GM23338 (cell line): ENCODE data around the gene SRGAP1. TPM values are rescaled to one million over a fixed set of nuclear protein-coding genes. Genes with fewer than 3 reads are reported as not detected.

Experiments
- ATAC-seq: fragments of 200-7000 bp; cut with Tn5 transposase; 3 replicates; pipeline ENCODE4 v1.9.1; 2020
- DNase-seq: peaks from one replicate; pipeline ENCODE4 v3.0.0-alpha.2; 2015; ENCODE audit warnings: low spot score
- H2AFZ ChIP-seq: fragments of 200-600 bp; sonication (generic); 2 replicates; pipeline ENCODE4 v1.8.0; 2016; ENCODE audit warnings: antibody characterized with exemption, mild to moderate bottlenecking, moderate library complexity
- H3F3A ChIP-seq: fragments of 200-600 bp; sonication (generic); replicated peaks from 2 replicates; pipeline ENCODE4 v1.8.0; 2017; ENCODE audit warnings: antibody characterized with exemption, mixed run types, low read depth
- H3K27ac ChIP-seq: fragments of 200-600 bp; sonication (generic); 2 replicates; pipeline ENCODE4 v1.6.1; 2016; ENCODE audit warnings: low read depth
- H3K27me3 ChIP-seq: fragments of 200-600 bp; sonication (generic); 2 replicates; pipeline ENCODE4 v1.8.0; 2016; ENCODE audit warnings: mild to moderate bottlenecking, mixed run types, moderate library complexity; ENCODE audit not compliant: insufficient read depth
- H3K36me3 ChIP-seq: fragments of 200-600 bp; sonication (generic); 2 replicates; pipeline ENCODE4 v1.8.0; 2016; ENCODE audit warnings: mild to moderate bottlenecking; ENCODE audit not compliant: insufficient read depth
- H3K4me1 ChIP-seq: fragments of 200-600 bp; sonication (generic); 2 replicates; pipeline ENCODE4 v1.8.0; 2016; ENCODE audit warnings: mild to moderate bottlenecking, moderate library complexity; ENCODE audit not compliant: insufficient read depth
- H3K4me2 ChIP-seq: fragments of 200-600 bp; sonication (generic); 2 replicates; pipeline ENCODE4 v1.7.1; 2017; ENCODE audit warnings: mixed run types
- H3K4me3 ChIP-seq: fragments of 200-600 bp; sonication (generic); 2 replicates; pipeline ENCODE4 v1.6.1; 2016; ENCODE audit warnings: mixed run types
- H3K79me2 ChIP-seq: fragments of 200-600 bp; sonication (generic); replicated peaks from 2 replicates; pipeline ENCODE4 v1.8.0; 2017; ENCODE audit warnings: mild to moderate bottlenecking; ENCODE audit not compliant: insufficient read depth
- H3K9me2 ChIP-seq: fragments of 200-600 bp; sonication (generic); 2 replicates; pipeline ENCODE4 v1.8.0; 2017; ENCODE audit not compliant: insufficient read depth
- H4K20me1 ChIP-seq: fragments of 200-600 bp; sonication (generic); replicated peaks from 2 replicates; pipeline ENCODE4 v1.8.0; 2017; ENCODE audit warnings: mild to moderate bottlenecking; ENCODE audit not compliant: insufficient read depth
- H3K27ac Mint-ChIP-seq: 2 replicates; pipeline ENCODE4 v1.8.0; 2020; ENCODE audit warnings: inconsistent platforms, mild to moderate bottlenecking, moderate library complexity, mixed read lengths
- H3K27me3 Mint-ChIP-seq: 3 replicates; pipeline ENCODE4 v1.8.0; 2022; ENCODE audit warnings: low read depth, mild to moderate bottlenecking, moderate library complexity, mixed read lengths, inconsistent platforms; ENCODE audit not compliant: insufficient read depth, poor library complexity
- H3K36me3 Mint-ChIP-seq: 3 replicates; pipeline ENCODE4 v1.8.0; 2021; ENCODE audit warnings: low read depth, mild to moderate bottlenecking, inconsistent platforms, moderate library complexity, mixed read lengths
- H3K4me1 Mint-ChIP-seq: 3 replicates; pipeline ENCODE4 v1.8.0; 2020; ENCODE audit warnings: mild to moderate bottlenecking, inconsistent platforms, mixed read lengths
- H3K4me3 Mint-ChIP-seq: 3 replicates; pipeline ENCODE4 v1.8.0; 2021; ENCODE audit warnings: moderate library complexity, mild to moderate bottlenecking, inconsistent platforms, mixed read lengths
- H3K9me3 Mint-ChIP-seq: 3 replicates; pipeline ENCODE4 v1.8.0; 2020; ENCODE audit warnings: moderate library complexity, mild to moderate bottlenecking, inconsistent platforms, mixed read lengths
- CREB1 ChIP-seq: fragments of 250-450 bp; sonication (Bioruptor Pico); IDR thresholded peaks from 2 replicates; pipeline ENCODE4 v1.5.0; 2020; ENCODE audit warnings: low read depth, mild to moderate bottlenecking, moderate library complexity
- ETS1 ChIP-seq: IDR thresholded peaks from 2 replicates; pipeline ENCODE4 v1.6.1; 2016; ENCODE audit warnings: antibody characterized with exemption
- EZH2 ChIP-seq: fragments of 200-600 bp; sonication (generic); IDR thresholded peaks from one replicate; pipeline ENCODE4 v1.8.0; 2017; ENCODE audit warnings: antibody characterized with exemption, mild to moderate bottlenecking, low read depth; ENCODE audit not compliant: unreplicated experiment
- EZH2phosphoT487 ChIP-seq: fragments of 200-600 bp; sonication (generic); IDR thresholded peaks from one replicate; pipeline ENCODE4 v1.8.1; 2018; ENCODE audit warnings: antibody characterized with exemption; ENCODE audit not compliant: unreplicated experiment
- JUNB ChIP-seq: IDR thresholded peaks from one replicate; pipeline ENCODE4 v1.6.1; 2016; ENCODE audit warnings: antibody characterized with exemption; ENCODE audit not compliant: unreplicated experiment
- NANOG ChIP-seq: IDR thresholded peaks from 2 replicates; pipeline ENCODE4 v1.6.1; 2016; ENCODE audit warnings: antibody characterized with exemption, borderline replicate concordance
- POLR2AphosphoS5 ChIP-seq: IDR thresholded peaks from 2 replicates; pipeline ENCODE4 v1.6.1; 2016; ENCODE audit warnings: antibody characterized with exemption, low read depth
- STAT1 ChIP-seq: IDR thresholded peaks from one replicate; pipeline ENCODE4 v1.6.1; 2016; ENCODE audit warnings: antibody characterized with exemption; ENCODE audit not compliant: unreplicated experiment
- ZNF114 ChIP-seq: fragments of 250-450 bp; sonication (Bioruptor Pico); IDR thresholded peaks from 2 replicates; pipeline ENCODE4 v1.5.0; 2020; ENCODE audit warnings: mild to moderate bottlenecking, moderate library complexity
- ZNF331 ChIP-seq: fragments of 250-450 bp; sonication (Bioruptor Pico); IDR thresholded peaks from 2 replicates; pipeline ENCODE4 v1.5.0; 2020; ENCODE audit warnings: low read depth, mild to moderate bottlenecking, moderate library complexity
- polyA plus RNA-seq: library from polyadenylated mRNA; unstranded; fragments of >200 nt; fragmentation: Nextera tagmentation; extraction: Ambion mirVana; gene quantifications from 2 replicates; pipeline ENCODE4 v1.2.1, GENCODE V29; 2016
- total RNA-seq: library from RNA; depleted of rRNA; stranded (reverse); fragments of >200 nt; shearing (Covaris generic); gene quantifications from 2 replicates; pipeline ENCODE4 v1.2.3, GENCODE V29; 2014
- TF ChIP-seq, protein P1 (sequence below), 2 experiments: fragments of 200-600 bp in 1 of 2; sonication (generic) in 1 of 2; conservative IDR thresholded peaks; 2 replicates each; pipeline versions ENCODE4 v1.5.1 to v1.6.1; 2016 to 2017; ENCODE audit warnings: antibody characterized with exemption in 2 of 2, low read depth in 2 of 2, mild to moderate bottlenecking in 2 of 2, moderate library complexity in 1 of 2
- TF ChIP-seq, protein P2 (sequence below): IDR thresholded peaks from one replicate; pipeline ENCODE4 v1.6.1; 2018; ENCODE audit warnings: antibody characterized with exemption; ENCODE audit not compliant: unreplicated experiment

The SRGAP1 gene
- total and polyA plus RNA-seq, 2 experiments from 2014 or later, result 6.1 to 8.1 TPM

DNA sequence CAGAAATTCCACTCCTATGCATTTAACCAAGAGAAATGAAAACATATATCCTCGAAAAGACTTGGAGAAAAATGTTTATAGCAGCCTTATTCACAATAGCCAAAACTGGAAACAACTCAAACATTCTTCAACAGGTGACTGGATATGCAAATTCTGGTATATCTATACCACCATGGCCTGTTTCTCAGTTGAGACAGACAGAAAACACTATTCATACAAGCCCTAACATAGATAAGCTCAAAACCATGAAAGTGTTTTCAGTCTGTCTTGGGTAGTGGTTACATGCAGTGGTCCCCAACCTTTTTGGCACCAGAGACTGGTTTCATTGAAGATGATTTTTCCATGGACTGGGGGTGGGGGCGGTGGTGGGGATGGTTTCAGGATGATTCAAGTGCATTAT lies 83.8 kb downstream of the SRGAP1 start (continued):
- TF ChIP-seq, protein P1, sequence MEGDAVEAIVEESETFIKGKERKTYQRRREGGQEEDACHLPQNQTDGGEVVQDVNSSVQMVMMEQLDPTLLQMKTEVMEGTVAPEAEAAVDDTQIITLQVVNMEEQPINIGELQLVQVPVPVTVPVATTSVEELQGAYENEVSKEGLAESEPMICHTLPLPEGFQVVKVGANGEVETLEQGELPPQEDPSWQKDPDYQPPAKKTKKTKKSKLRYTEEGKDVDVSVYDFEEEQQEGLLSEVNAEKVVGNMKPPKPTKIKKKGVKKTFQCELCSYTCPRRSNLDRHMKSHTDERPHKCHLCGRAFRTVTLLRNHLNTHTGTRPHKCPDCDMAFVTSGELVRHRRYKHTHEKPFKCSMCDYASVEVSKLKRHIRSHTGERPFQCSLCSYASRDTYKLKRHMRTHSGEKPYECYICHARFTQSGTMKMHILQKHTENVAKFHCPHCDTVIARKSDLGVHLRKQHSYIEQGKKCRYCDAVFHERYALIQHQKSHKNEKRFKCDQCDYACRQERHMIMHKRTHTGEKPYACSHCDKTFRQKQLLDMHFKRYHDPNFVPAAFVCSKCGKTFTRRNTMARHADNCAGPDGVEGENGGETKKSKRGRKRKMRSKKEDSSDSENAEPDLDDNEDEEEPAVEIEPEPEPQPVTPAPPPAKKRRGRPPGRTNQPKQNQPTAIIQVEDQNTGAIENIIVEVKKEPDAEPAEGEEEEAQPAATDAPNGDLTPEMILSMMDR (conservative IDR thresholded peaks at IDR 0.05; ENCODE audit: low read depth in 2 of 2), result no peak
- no peak for TF ChIP-seq NANOG
- no peak for TF ChIP-seq CREB1 (CRISPR knock-in tag)
- no peak for TF ChIP-seq ZNF331 (CRISPR knock-in tag)
- TF ChIP-seq POLR2AphosphoS5, result no peak
- no peak for TF ChIP-seq ZNF114 (CRISPR knock-in tag)
- TF ChIP-seq STAT1, result no peak
- TF ChIP-seq EZH2phosphoT487, result no peak
- no peak for TF ChIP-seq ETS1
- no peak for TF ChIP-seq JUNB
- TF ChIP-seq, protein P2, sequence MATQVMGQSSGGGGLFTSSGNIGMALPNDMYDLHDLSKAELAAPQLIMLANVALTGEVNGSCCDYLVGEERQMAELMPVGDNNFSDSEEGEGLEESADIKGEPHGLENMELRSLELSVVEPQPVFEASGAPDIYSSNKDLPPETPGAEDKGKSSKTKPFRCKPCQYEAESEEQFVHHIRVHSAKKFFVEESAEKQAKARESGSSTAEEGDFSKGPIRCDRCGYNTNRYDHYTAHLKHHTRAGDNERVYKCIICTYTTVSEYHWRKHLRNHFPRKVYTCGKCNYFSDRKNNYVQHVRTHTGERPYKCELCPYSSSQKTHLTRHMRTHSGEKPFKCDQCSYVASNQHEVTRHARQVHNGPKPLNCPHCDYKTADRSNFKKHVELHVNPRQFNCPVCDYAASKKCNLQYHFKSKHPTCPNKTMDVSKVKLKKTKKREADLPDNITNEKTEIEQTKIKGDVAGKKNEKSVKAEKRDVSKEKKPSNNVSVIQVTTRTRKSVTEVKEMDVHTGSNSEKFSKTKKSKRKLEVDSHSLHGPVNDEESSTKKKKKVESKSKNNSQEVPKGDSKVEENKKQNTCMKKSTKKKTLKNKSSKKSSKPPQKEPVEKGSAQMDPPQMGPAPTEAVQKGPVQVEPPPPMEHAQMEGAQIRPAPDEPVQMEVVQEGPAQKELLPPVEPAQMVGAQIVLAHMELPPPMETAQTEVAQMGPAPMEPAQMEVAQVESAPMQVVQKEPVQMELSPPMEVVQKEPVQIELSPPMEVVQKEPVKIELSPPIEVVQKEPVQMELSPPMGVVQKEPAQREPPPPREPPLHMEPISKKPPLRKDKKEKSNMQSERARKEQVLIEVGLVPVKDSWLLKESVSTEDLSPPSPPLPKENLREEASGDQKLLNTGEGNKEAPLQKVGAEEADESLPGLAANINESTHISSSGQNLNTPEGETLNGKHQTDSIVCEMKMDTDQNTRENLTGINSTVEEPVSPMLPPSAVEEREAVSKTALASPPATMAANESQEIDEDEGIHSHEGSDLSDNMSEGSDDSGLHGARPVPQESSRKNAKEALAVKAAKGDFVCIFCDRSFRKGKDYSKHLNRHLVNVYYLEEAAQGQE, result no peak

DNA sequence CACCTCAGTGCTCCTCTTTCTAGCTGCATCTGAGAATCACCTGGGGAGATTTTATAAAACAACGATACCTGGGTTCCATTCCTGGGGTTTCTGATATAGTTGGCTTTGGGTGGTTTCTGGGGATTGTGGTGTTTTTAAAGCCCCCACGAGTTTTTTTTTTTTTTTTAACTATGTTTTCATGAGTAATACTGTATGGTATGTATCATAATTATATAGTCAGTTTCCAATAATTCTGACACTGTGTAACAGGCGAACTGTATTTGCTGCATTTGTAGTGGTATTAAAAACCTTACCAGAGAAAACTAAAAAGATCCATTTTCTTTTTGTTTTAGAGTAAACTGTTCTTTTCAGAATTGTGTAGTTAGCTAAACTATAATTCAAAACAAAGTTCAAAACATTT lies 84.9 kb downstream of the SRGAP1 start:
- Histone ChIP-seq H3K27me3 (no peaks in the 10 kb centered on the region), H2AFZ (no peak overlapping the region), H3F3A (no peaks in the 10 kb centered on the region), H3K79me2 (no peaks in the 10 kb centered on the region), H3K36me3 (no peaks in the 10 kb centered on the region), H3K4me1 (peaks cover 14% of the 10 kb centered on the region), H3K9me2 (no peaks in the 10 kb centered on the region), H4K20me1 (no peaks in the 10 kb centered on the region), H3K4me3 (no peak overlapping the region), H3K4me2 (no peak overlapping the region), H3K27ac (no peak overlapping the region)
- H3K4me1 Mint-ChIP-seq, result peaks cover 20% of the 10 kb centered on the region
- H3K4me3 Mint-ChIP-seq, result no peak overlapping the region
- 0 out of 3 replicates have a peak, but pooled peaks cover 3% of the 10 kb centered on the region for H3K9me3 Mint-ChIP-seq
- no peaks in the 10 kb centered on the region for H3K36me3 Mint-ChIP-seq
- H3K27me3 Mint-ChIP-seq, result no peaks in the 10 kb centered on the region
- no peak overlapping the region for H3K27ac Mint-ChIP-seq
- no peak for DNase-seq
- no peak for ATAC-seq
- TF ChIP-seq ZNF331 (CRISPR knock-in tag) (no peak), EZH2phosphoT487 (no peak), CREB1 (CRISPR knock-in tag) (no peak), EZH2 (no peak)
- TF ChIP-seq, protein P1 (conservative IDR thresholded peaks at IDR 0.05; ENCODE audit: low read depth in 2 of 2), result no peak
